K562 (cell line): ENCODE data around the gene ZMAT1.

Experiments
- CBFB ChIP-seq: sonication (generic); formaldehyde crosslinking; IDR thresholded peaks from 2 replicates; pipeline ENCODE4 v1.4.0; 2020; ENCODE audit warnings: mild to moderate bottlenecking, missing genetic modification reagents
- SAFB ChIP-seq: fragments of 200-400 bp; formaldehyde crosslinking; IDR thresholded peaks from 2 replicates; pipeline ENCODE4 v1.6.1; 2017; ENCODE audit warnings: low read depth, low read length, borderline replicate concordance
- ZNF143 ChIP-seq: sonication (generic); formaldehyde crosslinking; IDR thresholded peaks from 2 replicates; pipeline ENCODE4 v1.9.0; 2022; ENCODE audit warnings: mild to moderate bottlenecking, missing genetic modification reagents

DNA sequence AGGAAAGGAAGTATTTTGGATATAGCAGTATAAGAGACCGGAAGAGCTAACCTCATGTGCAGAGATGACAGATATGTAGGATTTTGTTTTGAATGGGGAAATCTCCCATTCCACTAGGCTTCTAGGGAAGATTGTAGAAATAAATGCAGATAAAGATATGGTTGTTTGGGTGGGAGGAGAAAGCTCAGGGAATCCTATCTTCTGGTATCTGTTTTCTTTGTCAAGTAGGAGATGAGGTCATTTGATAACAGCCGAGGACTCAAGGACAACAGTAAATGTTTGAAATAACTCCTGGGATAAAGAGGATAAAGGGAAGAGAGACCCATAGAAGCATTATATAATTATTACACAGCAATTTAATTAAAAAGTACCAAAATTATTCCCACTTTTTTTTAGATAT, 24.7 kb upstream of the ZMAT1 start:
- TF ChIP-seq CBFB (CRISPR knock-in tag) (no peak), ZNF143 (CRISPR knock-in tag) (no peak), SAFB (no peak)
